GM19023 (cell line): ENCODE measurements around the gene SLC35D3.
"Not testable (repeated sequence)": the region's sequence is repeated elsewhere in the genome, so short reads cannot be mapped to it uniquely, and the experiment has no call there.

Experiments used
- ATAC-seq: cut with Tn5 transposase; IDR thresholded peaks from one replicate; pipeline ENCODE4 v1.9.1; 2021; ENCODE audit warnings: mild to moderate bottlenecking, moderate library complexity; ENCODE audit not compliant: unreplicated experiment

Gene SLC35D3

DNA sequence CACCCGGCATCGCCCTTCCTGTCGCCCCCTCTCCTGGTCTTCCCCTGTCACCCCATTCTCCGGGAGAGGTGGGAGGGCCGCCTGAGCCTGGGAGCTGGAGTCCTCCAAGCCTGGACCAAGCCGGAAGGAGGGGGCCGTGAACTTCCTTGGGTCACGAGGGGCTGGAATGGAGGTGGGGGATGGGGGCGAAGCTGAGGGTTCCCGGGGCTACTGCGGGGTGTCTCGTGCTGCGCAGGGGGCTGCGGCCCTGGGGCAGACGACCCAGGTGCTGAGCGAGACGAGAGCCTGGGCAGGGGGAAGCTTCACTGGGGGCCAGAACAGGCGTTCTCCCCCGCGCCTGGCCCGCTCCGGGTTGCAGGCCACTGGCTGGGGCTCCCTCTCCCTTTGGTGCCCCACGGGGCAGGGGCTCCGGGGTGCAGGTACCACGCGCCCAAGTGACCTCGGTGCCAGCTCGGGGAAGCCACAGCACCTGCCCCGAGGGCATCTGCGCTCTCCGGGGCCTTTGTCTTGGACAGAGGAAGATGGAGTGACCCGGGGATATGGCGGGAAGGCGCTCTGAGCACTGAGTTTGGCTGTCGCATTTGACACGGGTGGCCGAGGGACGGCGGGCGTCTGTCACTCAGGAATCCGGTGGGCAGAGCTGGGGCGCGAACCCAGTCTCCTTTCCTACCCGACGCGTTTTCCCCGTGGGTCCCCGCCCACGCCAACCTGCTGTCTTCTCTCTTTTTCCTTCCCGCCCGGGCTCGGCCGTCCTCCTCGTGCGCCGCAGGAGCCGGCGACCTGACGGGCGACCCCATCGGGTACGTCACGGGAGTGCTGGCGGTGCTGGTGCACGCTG, 1.2 kb downstream of the SLC35D3 start:
- ATAC-seq = no peak

DNA sequence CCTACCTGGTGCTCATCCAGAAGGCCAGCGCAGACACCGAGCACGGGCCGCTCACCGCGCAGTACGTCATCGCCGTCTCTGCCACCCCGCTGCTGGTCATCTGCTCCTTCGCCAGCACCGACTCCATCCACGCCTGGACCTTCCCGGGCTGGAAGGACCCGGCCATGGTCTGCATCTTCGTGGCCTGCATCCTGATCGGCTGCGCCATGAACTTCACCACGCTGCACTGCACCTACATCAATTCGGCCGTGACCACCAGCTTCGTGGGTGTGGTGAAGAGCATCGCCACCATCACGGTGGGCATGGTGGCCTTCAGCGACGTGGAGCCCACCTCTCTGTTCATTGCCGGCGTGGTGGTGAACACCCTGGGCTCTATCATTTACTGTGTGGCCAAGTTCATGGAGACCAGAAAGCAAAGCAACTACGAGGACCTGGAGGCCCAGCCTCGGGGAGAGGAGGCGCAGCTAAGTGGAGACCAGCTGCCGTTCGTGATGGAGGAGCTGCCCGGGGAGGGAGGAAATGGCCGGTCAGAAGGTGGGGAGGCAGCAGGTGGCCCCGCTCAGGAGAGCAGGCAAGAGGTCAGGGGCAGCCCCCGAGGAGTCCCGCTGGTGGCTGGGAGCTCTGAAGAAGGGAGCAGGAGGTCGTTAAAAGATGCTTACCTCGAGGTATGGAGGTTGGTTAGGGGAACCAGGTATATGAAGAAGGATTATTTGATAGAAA, 2.0 kb downstream of the SLC35D3 start:
- ATAC-seq = no peak

DNA sequence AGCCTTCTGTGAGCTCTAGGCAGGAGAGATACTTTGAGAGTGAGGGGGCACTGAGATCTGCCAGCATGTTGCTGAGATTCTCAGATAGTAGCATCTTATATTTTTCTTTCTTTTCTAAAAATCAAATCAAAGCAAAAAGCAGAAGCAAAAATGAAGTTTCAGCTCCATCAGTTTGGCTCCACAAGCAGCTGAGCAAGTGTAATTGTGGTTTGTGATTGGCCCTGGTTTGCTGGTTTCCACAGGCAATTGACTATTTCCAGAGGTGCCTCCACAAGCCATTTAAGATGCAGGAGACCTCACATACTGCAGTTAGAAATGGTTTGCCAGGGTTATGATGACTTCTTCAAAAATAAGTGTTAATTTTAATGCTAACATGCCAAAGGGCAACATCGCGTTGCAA, 4.3 kb downstream of the SLC35D3 start:
- no peak for ATAC-seq

DNA sequence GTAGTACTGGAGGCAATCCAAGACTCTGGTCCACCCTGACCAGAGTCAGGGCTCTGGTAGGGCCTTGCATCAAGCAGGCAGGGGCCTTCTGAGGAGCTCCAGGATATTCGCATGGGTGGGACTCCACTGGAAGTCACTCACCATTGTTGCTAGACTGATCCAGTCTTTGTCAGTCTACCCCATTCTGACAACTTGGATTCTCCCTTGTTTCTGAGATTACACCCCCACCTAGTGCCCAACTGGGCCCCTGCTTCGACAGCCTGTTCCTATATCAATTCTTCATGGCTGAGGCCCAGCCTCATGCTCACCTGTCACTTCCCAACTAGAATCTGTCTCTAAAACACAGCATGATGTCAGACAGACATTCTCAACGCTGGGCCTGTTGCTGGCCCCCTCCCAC, 5.2 kb downstream of the SLC35D3 start:
- no peak for ATAC-seq

DNA sequence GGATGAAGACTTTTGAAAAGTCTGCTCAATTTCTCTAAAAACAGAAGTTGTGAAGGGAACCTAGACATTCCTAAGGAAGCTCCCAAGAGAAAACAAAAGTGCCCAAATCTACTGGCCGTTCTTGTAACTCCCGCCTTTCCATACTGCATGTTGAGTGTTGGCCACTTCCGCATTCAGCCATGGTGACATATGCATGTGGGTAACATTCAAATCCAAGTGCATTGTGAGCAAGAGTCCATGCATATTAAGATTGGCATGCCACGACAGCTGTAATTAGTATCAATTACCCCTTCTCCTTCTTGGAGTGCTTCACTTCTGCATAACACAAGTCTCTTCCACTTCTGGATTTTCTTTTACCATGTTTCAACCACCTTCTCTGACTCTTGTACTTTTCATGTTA, 8.4 kb downstream of the SLC35D3 start:
- no peak for ATAC-seq

DNA sequence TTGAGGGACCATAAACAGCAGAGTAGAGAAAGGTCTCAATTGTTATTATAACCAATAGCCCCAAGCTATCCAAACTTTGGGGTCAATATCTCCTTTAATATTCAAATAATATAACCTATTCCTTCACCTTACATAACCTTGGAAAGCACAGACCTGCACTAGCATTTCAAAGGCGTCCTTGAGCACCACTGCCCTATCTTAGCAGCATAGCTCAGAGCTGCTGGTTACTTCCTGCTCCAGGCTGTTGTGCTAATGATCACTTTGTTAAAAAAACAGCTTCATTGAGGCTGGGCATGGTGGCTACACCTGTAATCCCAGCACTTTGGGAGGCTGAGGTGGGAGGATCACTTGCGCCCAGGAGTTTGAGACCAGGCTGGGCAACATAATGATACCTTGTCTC, 10.5 kb downstream of the SLC35D3 start:
- no peak for ATAC-seq

DNA sequence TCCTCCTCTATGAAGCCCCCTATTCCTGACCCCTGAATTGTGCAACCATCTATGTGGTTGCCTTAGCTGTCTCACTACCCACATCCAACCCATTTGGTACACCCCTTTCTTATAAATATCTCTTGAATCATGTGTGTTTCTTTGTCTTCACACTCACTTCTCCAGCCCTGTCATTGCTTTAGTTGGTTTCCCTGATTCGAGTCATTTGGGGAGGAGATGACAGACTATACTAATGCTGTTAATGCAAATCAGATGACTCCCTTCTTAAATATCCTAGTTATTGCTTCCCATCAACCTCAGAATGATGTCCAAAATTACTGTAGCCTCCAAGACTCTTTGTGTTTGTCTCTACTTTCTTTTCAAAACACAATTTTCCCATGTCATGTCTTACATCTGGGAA, 23.0 kb downstream of the SLC35D3 start:
- no peak for ATAC-seq

DNA sequence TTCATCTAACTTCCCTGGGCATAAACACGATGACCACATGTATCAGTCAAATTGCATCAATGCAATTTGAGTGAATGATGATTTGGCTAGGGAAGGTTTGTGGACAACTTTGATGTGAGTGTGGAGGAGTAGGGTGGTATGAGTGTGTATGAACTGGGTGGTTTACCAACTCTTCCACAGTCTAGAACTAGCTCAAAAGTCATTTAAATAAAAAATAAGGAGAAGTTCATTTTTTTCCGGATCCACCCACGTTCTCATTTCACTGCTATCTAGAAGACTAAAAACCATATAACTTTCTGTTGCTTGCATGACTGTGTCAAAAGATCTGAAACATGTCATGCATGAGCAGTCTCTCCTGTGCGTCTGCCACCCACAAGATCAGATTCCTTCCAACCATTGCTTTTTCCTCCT, 23.6 kb downstream of the SLC35D3 start:
- no peak for ATAC-seq

DNA sequence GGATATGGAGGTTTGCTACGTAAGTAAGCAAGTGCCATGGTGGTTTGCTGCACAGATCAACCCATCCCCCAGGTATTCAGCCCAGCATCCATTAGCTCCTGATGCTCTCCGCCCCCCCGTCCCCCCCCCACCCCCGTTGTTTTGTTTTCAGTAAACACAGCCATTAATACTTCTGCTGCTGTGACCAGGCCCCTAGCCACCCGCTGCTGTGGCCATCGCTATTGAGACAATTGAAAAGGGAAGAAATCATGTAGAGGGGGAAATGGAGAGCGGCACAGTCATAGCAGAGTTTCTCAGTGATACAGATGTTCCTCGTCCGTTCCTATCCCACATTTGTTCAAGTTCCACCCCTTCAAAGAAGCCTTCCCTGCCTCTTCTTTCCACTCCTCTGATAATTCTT, 24.9 kb downstream of the SLC35D3 start:
- no peak for ATAC-seq

DNA sequence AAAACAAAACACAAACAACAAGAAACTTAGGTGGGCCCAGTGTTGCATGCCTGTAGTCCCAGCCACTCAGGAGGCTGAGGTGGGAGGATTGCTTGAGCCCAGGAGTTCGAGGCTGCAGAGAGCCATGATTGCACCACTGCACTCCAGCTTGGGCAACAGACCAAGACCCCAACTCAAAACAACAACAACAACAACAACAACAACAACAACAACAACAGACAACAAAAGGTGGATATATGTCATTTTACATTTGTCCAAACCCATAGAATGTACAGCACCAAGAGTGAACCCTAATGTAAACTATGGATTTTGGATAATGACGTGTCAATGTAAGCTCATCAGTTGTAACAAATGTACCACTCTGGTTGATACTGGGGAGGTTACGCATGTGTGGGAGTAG, 27.9 kb downstream of the SLC35D3 start:
- ATAC-seq = not testable (repeated sequence)

DNA sequence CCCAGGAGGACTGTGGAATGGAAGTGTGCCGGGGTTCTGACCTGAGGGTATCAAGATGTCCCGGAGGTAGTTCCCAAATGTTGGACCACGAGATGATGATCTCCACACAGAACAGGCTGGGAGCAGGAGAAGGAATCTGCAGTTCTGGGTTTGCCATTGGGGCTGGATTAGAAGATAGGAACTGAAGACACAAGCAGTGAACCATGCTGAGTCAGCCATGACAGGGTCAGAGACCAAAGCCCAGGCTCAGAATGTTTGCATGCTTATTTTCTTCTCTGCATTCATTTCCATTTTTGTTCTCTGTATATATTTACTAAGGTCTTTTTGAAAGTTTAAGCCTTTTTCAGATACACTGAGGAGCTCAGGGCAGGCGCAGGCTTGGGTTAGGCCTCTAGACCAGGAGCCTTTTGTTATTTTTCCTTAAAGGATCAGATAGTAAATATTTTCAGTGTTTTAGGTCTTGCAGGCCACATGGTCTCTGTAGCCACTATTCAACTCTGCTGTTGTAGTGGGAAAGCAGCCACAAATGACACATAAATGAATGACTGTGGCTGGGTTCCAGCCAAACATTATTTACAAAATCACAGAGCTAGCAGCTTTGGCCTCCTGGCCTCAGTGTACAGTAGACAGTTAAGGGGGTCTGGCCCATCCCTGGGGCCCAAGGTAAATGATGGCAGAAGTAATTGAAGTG, 28.5 kb downstream of the SLC35D3 start:
- ATAC-seq = no peak

DNA sequence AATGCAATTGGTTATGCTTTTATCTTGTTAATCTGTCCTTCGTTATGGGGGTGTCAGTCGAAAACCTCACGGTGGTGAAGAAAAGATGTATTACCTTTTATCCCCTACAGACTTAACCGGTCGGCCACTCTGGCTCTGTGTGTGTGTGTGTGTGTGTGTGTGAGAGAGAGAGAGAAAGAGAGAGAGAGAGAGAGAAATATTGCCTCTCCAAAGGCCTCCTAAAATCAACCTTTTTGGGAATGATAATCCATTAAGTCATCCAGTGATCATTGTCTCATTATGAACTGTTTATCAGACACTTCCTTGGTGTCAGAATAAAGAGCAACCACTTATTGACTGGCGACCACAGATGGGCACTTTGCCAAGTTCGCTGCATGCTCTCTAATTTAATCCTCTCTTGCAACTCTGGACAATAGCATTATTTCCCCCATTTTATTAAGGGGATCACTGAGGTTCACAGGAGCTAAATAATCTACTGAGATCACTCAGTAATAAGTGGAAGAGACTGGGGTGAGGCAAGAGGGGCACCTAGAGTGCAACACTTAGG, 30.7 kb downstream of the SLC35D3 start:
- ATAC-seq = no peak

DNA sequence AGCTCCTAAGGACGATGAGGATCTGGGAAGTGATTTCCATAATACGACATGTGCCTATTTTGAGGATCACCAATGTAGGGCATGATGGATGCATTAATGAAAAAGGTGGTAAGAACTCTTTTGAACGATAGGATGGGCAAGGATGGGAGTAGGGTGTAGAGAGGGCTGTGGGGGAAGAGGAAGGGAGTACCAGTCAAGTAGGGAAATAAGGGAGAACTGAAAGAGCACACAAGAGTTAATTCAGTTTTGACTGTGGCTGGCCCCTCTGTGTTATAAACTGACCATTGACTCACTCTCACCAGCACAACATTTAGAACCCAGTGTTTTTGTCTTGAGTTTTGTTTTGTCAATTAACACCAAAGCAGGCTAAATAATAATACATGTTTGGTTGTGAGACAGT, 33.0 kb downstream of the SLC35D3 start:
- no peak for ATAC-seq

DNA sequence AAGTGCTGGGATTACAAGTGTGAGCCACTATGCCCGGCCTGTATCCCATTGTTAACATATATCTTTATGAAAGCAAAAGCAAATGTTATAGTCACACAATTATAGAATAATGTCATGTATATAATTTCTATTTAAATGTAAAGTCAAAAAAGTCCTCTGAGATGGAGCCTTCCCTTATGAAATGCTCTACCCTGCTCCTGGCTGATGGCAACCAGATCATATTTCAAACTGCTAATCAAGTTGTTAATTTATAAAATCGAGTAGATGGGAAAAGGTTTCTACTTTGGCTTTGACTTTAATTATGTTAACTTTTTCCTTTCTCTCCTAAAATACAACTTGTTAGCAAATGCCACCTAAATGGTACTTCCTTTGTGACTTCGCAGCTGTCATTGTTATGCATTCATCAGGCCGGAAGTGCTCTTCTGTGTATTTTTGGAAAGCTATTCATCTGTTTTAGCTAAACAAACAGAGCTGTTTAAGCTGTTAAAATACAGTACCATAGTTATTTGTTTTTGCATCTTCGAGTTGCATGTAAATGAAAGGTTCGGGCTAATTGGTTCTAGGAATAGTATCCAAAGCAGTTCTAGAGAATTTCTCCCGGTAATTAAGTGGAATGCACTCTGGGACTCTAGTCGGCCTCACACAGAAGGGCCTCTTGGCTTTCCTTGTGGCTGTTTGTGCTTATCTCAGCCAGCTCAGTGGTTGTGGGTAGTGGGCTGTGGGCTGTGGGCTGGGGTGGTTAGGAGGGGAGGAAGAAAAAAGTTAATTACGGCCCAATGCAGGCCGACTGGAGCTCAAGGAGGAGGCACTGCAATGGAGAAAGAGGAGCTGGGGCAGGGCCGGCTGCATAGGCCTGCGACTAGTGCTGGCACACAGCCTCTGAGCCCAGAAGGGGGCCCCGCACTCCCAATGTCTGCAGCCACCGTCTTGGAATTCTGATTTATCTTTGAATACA, 34.8 kb downstream of the SLC35D3 start:
- ATAC-seq = no peak

DNA sequence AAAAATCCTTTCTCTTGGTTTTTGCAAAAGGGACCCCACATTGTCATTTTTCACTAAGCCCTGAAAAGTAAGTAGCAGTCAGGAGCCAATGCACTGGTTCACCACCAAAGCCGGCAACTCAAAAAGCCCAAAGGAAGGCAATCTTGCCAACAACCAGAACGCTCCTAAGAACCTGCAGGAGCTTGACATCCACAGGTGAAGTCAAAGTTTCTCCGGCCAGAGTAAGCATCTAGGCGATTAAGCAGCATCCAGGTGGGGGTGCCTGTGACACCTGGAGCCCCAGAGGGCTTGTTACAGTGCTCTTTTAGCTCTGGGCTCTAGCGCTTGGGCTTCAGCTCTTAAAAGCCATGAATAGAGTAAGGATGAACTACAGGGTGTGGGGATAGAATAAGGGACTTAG, 36.1 kb downstream of the SLC35D3 start:
- no peak for ATAC-seq

DNA sequence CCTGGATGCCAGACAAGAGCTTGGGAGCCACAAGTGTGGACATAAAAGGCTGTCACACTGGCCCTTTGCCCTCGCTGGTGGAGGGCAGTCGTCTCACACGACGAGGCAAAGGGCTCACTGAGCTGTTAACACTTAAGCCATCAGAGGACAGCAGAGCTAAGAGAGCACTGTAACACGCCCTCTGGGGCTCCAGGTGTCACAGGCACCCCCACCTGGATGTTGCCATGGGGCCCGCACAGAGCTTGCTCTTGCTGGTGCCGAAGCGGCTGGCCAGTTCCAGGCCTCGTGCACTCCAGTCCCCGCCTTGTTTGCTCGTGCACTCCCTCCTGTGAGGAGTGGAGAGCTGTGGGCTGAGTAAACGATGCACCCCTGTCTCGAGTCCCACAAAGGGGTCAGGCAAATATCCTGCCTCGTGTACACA, 37.4 kb downstream of the SLC35D3 start:
- no peak for ATAC-seq

DNA sequence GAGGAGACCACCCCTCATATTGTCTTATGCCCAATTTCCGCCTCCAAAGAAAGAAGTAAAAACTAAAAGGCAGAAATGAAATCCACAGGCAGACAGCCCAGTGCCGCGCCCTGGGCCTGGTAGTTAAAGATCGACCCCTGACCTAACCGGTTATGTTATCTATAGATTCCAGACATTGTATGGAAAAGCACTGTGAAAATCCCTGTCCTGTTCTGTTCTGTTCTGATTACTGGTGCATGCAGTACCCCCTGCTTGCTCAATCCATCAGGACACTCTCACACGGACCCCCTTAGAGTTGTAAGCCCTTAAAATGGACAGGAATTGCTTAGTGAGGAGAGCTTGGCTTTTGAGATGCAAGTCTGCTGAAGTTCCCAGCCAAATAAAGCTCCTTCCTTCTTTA, 37.8 kb downstream of the SLC35D3 start:
- ATAC-seq = not testable (repeated sequence)

DNA sequence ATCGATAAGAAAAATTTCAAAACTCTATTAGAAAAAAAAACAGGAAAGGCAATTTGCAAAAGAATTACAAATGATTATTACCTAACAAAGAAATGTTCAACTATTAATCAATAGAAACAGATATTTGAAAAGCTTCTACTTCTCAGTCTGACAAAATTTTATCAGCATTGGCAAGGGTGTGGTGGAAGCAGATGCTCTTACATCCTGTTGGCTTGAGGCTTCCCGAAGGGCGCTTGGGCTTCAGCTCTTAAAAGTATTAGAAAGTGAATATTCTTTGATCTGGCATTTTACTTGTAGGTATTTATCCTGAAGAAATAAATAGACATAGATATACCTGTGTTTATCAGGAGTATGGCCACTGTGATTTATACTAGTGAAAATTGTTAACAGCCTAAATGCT, 38.7 kb downstream of the SLC35D3 start:
- no peak for ATAC-seq

DNA sequence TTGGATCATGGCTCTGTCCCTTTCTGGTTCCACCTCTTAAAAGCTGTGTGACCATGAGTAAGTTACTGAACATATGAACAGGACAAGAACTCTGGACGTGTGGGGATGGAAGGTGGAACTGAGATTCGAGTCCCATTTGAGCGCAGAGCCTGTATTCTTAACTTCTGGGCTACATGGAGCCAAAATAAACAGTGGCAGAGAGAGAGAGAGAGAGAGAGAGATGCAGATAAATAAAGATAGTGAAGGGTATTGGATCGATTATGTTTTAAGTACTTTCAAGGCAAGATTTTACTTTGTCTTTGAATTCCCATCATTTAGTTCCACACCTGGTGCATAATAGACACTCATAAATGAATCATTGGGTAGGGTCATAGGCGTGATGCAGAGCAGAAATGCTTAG, 39.7 kb downstream of the SLC35D3 start:
- no peak for ATAC-seq

DNA sequence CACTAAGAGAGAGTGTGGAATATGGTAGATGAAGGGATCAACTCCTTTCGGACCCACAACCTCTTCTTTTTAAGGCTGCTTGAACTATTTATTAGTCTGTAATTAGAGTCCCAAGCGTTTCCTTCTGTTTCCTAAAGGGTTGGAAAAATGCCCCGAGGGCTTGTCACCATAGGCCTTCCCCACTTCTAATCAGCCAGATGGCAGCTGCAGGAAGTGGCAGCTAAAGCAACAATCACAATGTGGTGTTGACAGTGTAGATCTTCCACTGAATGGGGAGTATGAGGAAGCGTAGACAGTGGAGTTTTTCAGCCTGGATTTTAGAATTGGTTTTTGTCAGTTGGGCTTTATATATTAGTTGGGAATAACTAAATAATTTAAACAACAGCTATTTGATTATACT, 40.6 kb downstream of the SLC35D3 start:
- no peak for ATAC-seq
